Smooth muscle cell (in vitro differentiated cells): ENCODE data around the gene NHSL2. TPM values are rescaled to one million over a fixed set of nuclear protein-coding genes. Genes with fewer than 3 reads are reported as not detected.

Source experiments
- DNase-seq: peaks from one replicate; lab custom pipeline; 2025; ENCODE audit not compliant: unreplicated experiment; lab: John Stamatoyannopoulos, UW
- H2AFZ ChIP-seq: fragments of 200-600 bp; sonication (generic); 2 replicates; pipeline ENCODE4 v1.6.0; 2016; ENCODE audit warnings: antibody characterized with exemption, low read depth, mild to moderate bottlenecking
- H3F3A ChIP-seq: fragments of 200-600 bp; sonication (generic); 2 replicates; pipeline ENCODE4 v1.6.0; 2017; ENCODE audit warnings: antibody characterized with exemption, low read depth
- H3K27ac ChIP-seq: fragments of 200-600 bp; sonication (generic); 2 replicates; pipeline ENCODE4 v1.5.1; 2016; ENCODE audit warnings: low read depth, mild to moderate bottlenecking
- H3K27me3 ChIP-seq: fragments of 200-600 bp; sonication (generic); 2 replicates; pipeline ENCODE4 v1.6.1; 2016; ENCODE audit warnings: low read depth, mild to moderate bottlenecking
- H3K36me3 ChIP-seq: fragments of 200-600 bp; sonication (generic); 2 replicates; pipeline ENCODE4 v1.5.1; 2016; ENCODE audit warnings: low read depth
- H3K4me1 ChIP-seq: fragments of 200-600 bp; sonication (generic); 2 replicates; pipeline ENCODE4 v1.5.1; 2016; ENCODE audit warnings: low read depth
- H3K4me2 ChIP-seq: fragments of 200-600 bp; sonication (generic); 2 replicates; pipeline ENCODE4 v1.6.0; 2016; ENCODE audit warnings: mild to moderate bottlenecking
- H3K4me3 ChIP-seq: fragments of 200-600 bp; sonication (generic); 2 replicates; pipeline ENCODE4 v1.5.1; 2016; ENCODE audit warnings: mild to moderate bottlenecking
- H3K79me2 ChIP-seq: fragments of 200-600 bp; sonication (generic); 2 replicates; pipeline ENCODE4 v1.6.0; 2016; ENCODE audit warnings: low read depth, mild to moderate bottlenecking
- H3K9ac ChIP-seq: fragments of 200-600 bp; sonication (generic); 2 replicates; pipeline ENCODE4 v1.6.0; 2016; ENCODE audit warnings: low read depth
- H3K9me3 ChIP-seq: fragments of 200-600 bp; sonication (generic); replicated peaks from 2 replicates; pipeline ENCODE4 v1.5.1; 2016; ENCODE audit warnings: low read depth
- H4K20me1 ChIP-seq: fragments of 200-600 bp; sonication (generic); 2 replicates; pipeline ENCODE4 v1.6.0; 2016; ENCODE audit warnings: low read depth
- CTCF ChIP-seq: fragments of 200-600 bp; sonication (generic); IDR thresholded peaks from 2 replicates; pipeline ENCODE4 v1.5.1; 2017; ENCODE audit warnings: borderline replicate concordance, mild to moderate bottlenecking, antibody characterized with exemption; ENCODE audit not compliant: insufficient read depth, poor library complexity, severe bottlenecking
- WGBS: methylation state at CpG from one replicate; pipeline ENCODE4 v1.1.7; 2016; ENCODE audit warnings: low lambda C conversion rate; 5-methylcytosine and 5-hydroxymethylcytosine counted together
- polyA plus RNA-seq: library from polyadenylated mRNA; unstranded; fragments of >200 nt; fragmentation: Nextera tagmentation; extraction: Ambion mirVana; gene quantifications from 2 replicates; pipeline ENCODE4 v1.2.1, GENCODE V29; 2016
- total RNA-seq: library from RNA; depleted of rRNA; stranded (reverse); fragments of >200 nt; gene quantifications from 2 replicates; pipeline ENCODE4 v1.2.3, GENCODE V29; 2014

The NHSL2 gene
- total and polyA plus RNA-seq, 2 experiments from 2014 or later, result 2.9 to 3.3 TPM

GRCh38 chrX:71974916-71975315 is 64.3 kb downstream of the NHSL2 start:
- no peak for DNase-seq
- WGBS, result 88% methylated on average over 4 of the region's 4 CpGs
- no peak overlapping the region for H3K4me2 ChIP-seq
- no peak overlapping the region for H3K9ac ChIP-seq
- H3K4me3 ChIP-seq, result no peak overlapping the region
- no peak for TF ChIP-seq CTCF
- no peaks in the 10 kb centered on the region for H3K9me3 ChIP-seq
- no peaks in the 10 kb centered on the region for H3F3A ChIP-seq
- no peaks in the 10 kb centered on the region for H3K79me2 ChIP-seq
- H3K27me3 ChIP-seq, result no peaks in the 10 kb centered on the region
- no peaks in the 10 kb centered on the region for H3K36me3 ChIP-seq
- H3K27ac ChIP-seq, result no peak overlapping the region
- no peak overlapping the region for H2AFZ ChIP-seq
- H4K20me1 ChIP-seq, result no peaks in the 10 kb centered on the region
- no peaks in the 10 kb centered on the region for H3K4me1 ChIP-seq

GRCh38 chrX:71976753-71977152 is 66.1 kb downstream of the NHSL2 start:
- no peak for DNase-seq
- no peaks in the 10 kb centered on the region for H3K36me3 ChIP-seq
- H3F3A ChIP-seq, result no peaks in the 10 kb centered on the region
- 51% methylated on average over 3 of the region's 3 CpGs for WGBS
- H3K79me2 ChIP-seq, result no peaks in the 10 kb centered on the region
- H4K20me1 ChIP-seq, result no peaks in the 10 kb centered on the region
- no peak overlapping the region for H3K9ac ChIP-seq
- H3K27ac ChIP-seq, result no peak overlapping the region
- H3K4me2 ChIP-seq, result no peak overlapping the region
- H3K9me3 ChIP-seq, result no peaks in the 10 kb centered on the region
- no peaks in the 10 kb centered on the region for H3K27me3 ChIP-seq
- no peak for TF ChIP-seq CTCF
- no peaks in the 10 kb centered on the region for H3K4me1 ChIP-seq
- no peak overlapping the region for H2AFZ ChIP-seq
- no peak overlapping the region for H3K4me3 ChIP-seq

GRCh38 chrX:71978164-71978563 is 67.5 kb downstream of the NHSL2 start:
- Histone ChIP-seq H3K27me3 (no peaks in the 10 kb centered on the region), H3K9me3 (no peaks in the 10 kb centered on the region), H3K36me3 (no peaks in the 10 kb centered on the region), H4K20me1 (no peaks in the 10 kb centered on the region), H3K79me2 (no peaks in the 10 kb centered on the region), H3K4me3 (no peak overlapping the region), H3K27ac (no peak overlapping the region), H2AFZ (no peak overlapping the region), H3K9ac (no peak overlapping the region), H3K4me2 (no peak overlapping the region), H3F3A (no peaks in the 10 kb centered on the region), H3K4me1 (no peaks in the 10 kb centered on the region)
- no peak for DNase-seq
- WGBS, result 91% methylated on average over 3 of the region's 3 CpGs
- TF ChIP-seq CTCF, result no peak

- DNase-seq, result no peak
- Histone ChIP-seq H3K79me2 (no peaks in the 10 kb centered on the region), H3K4me2 (no peak overlapping the region), H2AFZ (no peak overlapping the region), H3K36me3 (no peaks in the 10 kb centered on the region), H3K27me3 (no peaks in the 10 kb centered on the region), H3F3A (no peaks in the 10 kb centered on the region), H3K9me3 (no peaks in the 10 kb centered on the region), H3K4me3 (no peak overlapping the region), H3K27ac (no peak overlapping the region), H4K20me1 (no peaks in the 10 kb centered on the region), H3K4me1 (no peaks in the 10 kb centered on the region), H3K9ac (no peak overlapping the region)
- WGBS, result 50% methylated on average over 9 of the region's 9 CpGs
- no peak for TF ChIP-seq CTCF
Measured at GRCh38 chrX:71989768-71990426, 79.3 kb downstream of the NHSL2 start.
